H1 (cell line): ENCODE data around the gene BEST3. TPM values are rescaled to one million over a fixed set of nuclear protein-coding genes. Genes with fewer than 3 reads are reported as not detected.

Experiments used
- polyA plus RNA-seq, 7 experiments: library from polyadenylated mRNA; depleted of rRNA in 3 of 7; stranded (reverse) in 5 of 7; unstranded in 2 of 7; fragments of >200 nt in 5 of 7; fragments of 200-250 nt in 2 of 7; gene quantifications; 1 replicate in 5 of 7; 2 replicates in 1 of 7; 4 replicates in 1 of 7; pipeline versions ENCODE4 v1.2.1 to v1.2.3, GENCODE V29; 2011 to 2013; ENCODE audit warnings: missing spikeins in 2 of 7, mixed read lengths in 2 of 7
- total RNA-seq: library from RNA; stranded (reverse); fragmentation: NEBNext Ultra II Directional; extraction: Animal tissue kit (Norgen Biotek cat#: 25700); gene quantifications from 2 replicates; pipeline ENCODE4 v1.2.1, GENCODE V29; 2021
- TF ChIP-seq, protein P1 (sequence below): IDR thresholded peaks from 2 replicates; pipeline ENCODE4 v1.6.1; 2012; ENCODE audit warnings: inconsistent platforms

Gene BEST3
- total and polyA plus RNA-seq, 2 of the 8 experiments (the other 6 are each of a cell fraction or from before 2014, with no cell fraction given) = 0.17 TPM; not detected in 1

DNA sequence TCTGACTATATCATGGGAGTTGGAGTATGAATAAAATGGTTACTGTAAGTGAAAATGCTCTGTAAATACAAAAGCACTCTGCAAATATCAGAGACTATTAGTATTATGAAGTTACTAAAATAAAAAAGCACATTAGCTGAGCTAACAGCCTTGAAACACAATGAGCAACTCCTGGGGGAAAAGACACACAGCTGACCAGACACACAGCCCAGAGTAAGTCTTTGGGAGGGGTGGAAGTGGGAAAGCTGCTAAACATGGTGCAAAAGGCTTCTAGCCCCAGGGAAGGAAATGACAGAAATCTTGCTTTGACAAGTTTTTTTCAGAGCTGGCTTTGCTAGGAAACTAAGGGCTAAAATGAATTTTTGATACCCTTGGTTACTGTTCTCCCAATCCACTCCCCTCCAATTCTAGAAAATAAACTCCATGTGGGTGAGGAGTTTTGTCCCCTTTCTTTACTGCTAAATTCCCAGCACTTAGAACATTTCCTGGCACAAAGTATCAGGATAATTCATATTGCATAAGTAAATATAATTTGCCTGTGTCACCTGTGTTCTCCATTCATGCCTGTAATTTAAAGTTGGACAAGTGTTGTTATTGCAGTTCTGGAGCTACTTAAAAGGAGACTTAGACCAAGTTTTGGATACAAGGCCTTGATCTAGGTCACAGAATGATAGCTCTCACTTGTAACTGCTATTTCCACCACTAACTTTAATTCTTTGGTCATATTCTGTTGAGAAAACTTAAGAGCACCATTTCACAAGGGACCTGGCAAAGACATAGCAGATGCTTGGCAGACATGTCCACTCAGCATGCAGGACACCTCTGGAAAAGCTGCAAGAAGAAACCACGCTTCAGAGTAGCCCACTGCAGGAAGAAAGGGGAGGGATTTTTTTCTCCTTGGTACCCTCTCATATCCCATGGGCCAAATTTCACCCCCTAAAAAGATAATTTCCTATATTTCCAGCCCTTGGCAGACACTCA, 20.5 kb upstream of the BEST3 start (continued):
- TF ChIP-seq, protein P1, sequence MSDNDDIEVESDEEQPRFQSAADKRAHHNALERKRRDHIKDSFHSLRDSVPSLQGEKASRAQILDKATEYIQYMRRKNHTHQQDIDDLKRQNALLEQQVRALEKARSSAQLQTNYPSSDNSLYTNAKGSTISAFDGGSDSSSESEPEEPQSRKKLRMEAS = no peak
